ENCODE measurements around the gene FAM151A.
"Not testable (repeated sequence)": the region's sequence is repeated elsewhere in the genome, so short reads cannot be mapped to it uniquely, and the experiment has no call there.

The FAM151A gene

DNA sequence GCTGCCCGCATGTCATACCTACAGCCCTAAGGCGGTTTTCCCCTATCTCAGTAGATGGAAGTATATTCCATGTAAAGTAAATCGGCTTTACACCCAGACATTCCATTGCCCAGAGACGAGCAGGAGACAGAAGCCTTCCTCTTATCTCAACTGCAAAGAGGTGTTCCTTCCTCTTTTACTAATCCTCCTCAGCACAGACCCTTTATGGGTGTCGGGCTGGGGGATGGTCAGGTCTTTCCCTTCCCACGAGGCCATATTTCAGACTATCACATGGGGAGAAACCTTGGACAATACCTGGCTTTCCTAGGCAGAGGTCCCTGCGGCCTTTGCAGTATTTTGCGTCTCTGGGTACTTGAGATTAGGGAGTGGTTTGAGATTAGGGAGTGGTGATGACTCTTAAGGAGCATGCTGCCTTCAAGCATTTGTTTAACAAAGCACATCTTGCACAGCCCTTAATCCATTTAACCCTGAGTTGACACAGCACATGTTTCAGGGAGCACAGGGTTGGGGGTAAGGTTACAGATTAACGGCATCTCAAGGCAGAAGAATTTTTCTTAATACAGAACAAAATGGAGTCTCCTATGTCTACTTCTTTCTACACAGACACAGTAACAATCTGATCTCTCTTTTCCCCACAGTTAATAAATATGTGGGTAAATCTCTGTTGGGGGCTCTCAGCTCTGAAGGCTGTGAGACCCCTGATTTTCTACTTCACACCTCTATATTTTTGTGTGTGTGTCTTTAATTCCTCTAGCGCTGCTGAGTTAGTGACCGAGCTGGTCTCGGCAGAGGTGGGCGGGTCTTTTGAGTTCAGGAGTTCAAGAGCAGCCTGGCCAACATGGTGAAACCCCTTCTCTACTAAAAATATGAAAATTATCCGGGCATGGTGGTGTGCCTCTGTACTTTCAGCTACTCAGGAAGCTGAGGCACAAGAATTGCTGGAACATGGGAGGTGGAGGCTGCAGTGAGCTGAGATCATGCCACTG is 13.4 kb upstream of the FAM151A start:
- not testable (repeated sequence) for DNase-seq (ENCODE audit: low spot score)

DNA sequence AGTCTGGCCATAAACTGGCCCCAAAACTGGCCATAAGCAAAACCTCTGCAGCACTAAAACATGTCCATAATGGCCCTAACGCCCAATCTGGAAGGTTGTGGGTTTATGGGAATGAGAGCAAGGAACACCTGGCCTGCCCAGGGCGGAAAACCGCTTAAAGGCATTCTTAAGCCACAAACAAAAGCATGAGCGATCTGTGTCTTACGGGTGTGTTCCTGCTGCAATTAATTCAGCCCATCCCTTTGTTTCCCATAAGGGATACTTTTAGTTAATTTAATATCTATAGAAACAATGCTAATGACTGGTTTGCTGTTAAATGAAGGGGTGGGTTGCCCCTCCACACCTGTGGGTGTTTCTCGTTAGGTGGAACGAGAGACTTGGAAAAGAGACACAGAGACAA is 12.5 kb upstream of the FAM151A start:
- DNase-seq (ENCODE audit: low spot score): not testable (repeated sequence)

DNA sequence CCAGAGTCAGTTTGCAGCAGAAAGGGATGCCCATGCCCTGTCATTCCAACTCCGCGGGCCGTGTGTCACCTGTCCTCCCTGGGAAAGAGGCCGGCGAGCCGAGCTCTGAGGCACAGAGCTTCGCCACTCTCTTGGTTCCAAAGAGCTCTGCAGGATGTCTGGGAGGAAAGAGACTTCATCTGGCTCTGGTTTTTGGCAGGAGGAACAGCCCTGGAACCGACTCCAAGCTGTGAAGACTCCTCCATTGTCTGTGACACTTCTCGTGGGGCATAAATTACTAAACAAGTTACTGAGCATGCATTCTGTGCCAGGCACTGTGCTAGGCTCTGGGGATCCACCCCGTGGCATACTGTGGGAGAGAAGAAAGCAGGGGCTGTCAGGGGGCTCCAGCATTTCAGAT is 3.9 kb upstream of the FAM151A start:
- DNase-seq (ENCODE audit: low spot score): no peak

DNA sequence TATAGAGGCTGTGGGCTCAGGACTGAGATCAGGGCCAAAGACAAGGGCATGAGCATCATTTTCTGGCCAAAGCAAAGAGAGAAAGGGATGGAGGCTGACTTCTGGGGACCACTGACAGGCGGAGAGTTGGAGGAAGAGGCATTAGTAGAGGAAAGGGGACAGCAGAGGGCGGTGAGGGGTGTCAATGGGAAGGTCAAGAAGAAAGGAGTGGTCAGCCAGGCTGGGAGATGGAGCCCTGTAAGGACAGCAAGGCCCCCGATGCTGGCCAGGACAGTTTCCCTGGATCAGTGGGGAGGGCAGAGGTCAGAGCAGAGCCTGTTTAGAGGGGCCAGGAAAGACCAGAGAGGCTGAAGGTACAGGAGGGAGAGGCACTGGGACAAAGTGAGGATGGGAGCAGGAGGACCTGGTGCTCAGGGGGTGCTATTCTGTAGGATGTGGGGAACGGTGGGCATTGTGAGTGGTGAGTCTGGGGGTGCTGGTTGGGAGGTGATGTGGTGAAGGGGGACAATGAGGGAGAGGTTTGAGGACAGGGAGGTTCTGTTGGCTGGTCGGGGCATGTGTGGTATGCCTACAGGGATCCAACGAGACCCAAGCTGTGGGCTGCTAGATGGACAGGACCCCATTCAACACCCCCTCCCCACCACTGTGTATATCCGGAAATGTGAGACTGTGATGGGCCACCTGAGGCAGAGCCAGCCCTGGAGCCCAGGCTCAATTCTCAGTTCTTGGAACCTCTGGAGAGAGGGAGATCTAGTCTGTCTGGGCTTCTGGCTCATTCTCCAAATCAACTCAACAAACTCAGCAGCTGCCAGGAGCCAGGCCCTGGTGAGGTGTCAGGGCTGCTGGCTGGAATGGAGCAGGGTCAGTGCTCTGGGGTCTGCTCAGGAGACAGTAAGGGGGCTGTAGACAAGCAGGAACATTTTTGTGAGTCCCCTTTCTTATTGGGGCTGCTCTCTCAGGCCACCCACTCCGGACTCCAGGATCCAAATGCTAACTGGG is 1.4 kb upstream of the FAM151A start:
- DNase-seq (ENCODE audit: low spot score): no peak

DNA sequence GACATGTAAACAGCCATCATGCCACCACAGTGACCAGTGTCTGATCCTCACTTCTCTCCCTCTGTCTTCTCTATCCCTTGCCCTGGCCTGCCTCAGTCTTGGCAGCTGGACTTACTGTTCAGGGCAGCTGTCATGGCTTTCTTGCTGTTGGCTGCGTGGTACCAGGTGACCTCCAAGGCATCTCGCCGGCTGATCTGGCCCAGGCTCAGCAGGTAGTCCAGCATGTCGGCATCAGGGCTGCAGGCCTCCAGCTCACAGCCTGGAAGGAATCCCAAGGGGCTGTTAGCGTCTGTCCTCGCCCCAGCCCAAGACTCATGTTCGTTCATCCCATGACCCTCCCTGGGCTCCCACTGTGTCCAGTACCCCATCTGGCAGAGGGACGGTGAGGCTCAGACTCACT is 3.6 kb downstream of the FAM151A start:
- DNase-seq (ENCODE audit: low spot score): no peak

DNA sequence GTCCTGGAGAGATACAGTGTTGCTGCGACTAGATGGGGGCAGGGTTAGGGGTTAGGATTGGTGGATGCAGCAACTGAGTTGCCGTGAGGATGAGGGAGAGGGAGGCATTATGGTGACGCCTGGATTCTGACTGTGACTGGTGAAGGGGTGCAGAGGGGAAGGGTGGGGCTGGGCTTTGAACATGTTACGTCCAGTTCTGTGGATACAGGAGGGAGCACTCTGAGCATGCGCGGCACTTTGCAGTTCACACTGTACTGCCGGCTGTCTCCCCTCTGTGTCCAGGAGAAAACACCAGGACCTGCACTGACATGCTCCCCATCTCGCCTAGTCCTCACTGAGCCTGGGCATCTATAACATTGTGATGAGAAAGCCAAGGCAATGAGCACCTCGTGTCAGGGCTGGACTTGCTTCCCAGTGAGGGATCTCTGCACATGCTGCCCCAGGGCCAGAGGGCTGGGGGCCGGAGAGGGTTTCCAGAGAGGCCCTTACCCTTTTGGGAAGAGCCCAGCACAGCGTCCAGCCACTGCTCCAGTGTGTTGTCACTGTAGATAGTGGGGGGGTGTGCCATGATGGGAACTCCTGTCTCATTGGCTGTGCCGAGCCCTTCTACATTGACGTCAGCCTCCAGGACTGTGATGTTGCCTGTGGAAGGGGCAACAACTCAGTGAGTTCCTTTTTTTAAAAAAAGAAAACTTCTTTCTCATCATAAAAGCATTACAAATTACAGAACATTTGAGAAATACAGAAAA is 7.6 kb downstream of the FAM151A start:
- no peak for DNase-seq (ENCODE audit: low spot score)

DNA sequence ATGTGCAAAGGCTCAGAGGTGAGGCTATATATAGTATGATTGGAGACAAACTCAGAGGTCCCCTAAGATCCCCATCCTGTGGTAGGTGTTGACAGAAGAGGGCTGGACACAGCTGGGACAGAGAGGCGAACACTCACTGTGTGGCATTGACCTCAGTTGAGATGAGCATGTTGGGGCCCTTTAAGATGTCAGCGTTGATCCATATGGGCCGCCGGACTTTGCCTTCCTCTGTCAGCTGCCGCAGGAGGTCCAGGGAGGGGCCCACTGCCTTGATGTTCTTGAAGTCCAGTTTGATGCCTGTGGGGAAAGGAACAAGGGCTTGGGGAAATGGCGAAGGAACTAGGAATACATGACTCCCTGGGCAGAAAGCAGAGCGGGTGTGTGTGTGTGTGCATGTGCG is 8.8 kb downstream of the FAM151A start:
- no peak for DNase-seq (ENCODE audit: low spot score)

DNA sequence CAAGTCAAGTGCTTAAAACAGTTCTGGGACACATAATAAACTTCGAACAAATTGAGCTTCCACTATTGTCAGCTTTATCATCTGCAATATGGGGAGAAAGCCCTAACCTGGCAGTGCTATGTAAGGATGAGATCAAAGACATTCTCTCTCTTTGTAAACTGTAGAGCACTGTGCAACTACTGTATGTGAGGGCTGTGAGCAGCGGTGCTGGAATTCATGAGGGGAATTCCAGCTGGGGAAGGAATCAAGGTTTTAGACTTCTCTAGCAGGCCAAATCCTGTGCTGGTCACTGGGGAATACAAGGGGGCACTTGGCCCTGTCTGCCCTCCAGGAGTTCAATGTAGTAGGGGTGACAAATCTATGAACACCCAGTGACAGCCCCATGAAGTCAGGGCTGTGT is 9.3 kb downstream of the FAM151A start:
- no peak for DNase-seq (ENCODE audit: low spot score)

DNA sequence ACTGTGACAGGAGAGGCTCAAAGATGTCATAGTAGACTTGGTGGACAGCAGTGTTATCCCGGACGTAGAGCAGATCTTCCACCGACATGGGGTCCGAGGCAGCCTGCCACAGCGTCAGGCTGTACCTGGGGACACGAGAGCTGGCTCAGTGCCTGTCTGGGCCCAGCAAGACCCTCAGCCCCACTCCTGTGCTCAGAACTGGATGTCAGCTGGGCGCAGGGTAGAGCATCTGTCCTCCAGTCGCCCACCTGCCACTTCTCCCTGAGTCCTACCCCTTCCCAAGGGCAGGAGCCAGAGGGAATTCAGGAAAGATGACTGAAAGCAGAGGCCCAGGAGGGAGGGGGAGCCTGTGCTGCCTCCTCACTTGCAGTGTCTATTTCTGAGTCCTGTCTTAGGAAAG is 11.7 kb downstream of the FAM151A start:
- no peak for DNase-seq (ENCODE audit: low spot score)

DNA sequence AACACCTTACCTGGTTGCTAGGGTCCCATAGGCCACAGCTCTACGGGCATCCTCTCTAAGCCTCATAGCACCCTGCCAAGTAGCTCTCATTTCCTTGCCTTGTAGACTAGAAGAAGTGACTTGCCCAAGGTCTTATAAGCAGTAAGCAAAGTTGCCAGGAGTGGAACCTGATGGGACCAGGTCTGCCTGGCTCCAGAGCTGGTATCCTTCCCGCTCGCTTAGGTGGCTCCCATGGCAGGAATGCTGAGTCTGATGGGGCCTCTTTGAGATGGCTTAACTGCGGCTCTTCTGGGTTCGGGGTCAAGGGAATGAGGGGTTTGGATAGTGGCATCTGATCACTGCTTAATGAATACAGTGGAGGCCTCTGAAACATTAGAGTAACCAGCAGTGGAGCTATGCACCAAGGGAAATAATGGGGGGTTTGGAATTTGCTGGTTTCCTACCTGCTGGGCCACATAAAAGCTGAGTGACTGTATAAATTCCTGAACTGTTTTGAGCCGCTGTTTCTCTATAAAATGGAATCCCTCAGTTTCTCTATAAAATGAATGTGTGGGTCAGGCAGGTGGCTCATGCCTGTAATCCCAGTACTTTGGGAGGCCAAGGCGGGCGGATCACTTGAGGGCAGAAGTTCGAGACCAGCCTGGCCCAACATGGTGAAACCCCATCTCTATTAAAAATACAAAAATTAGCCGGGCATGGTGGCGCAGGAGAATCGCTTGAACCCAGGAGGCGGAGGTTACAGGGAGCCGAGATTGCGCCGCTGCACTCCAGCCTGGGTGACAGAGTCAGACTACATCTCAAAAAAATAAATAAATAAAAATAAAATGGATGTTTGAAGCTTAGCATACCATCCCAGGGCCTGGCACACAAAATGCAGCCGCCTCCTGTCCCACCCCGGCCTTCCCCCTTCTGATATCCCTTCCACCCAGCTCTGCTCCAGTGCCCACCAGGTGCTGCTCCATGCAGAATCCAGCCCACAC is 12.4 kb downstream of the FAM151A start:
- no peak for DNase-seq (ENCODE audit: low spot score)

DNA sequence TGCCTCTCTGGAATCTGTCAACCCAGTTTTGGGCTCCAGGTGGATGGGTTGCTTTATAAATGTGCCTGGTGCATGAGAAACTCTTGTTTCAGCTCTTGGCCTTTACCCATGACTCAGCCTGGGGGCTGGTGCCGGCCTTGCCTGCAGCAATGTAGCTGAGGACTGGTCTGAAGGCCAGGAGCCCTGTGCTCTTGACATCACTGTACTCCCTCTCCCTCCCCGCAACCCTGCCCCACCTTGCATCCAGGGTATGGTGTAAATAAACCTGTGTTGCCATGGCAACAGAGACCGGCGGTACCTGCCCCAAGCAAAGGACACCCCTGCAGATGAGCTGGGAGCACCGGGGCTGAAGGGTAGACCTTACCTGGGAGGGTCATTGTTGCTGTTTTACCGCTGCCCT is 13.3 kb downstream of the FAM151A start:
- DNase-seq (ENCODE audit: low spot score): no peak

DNA sequence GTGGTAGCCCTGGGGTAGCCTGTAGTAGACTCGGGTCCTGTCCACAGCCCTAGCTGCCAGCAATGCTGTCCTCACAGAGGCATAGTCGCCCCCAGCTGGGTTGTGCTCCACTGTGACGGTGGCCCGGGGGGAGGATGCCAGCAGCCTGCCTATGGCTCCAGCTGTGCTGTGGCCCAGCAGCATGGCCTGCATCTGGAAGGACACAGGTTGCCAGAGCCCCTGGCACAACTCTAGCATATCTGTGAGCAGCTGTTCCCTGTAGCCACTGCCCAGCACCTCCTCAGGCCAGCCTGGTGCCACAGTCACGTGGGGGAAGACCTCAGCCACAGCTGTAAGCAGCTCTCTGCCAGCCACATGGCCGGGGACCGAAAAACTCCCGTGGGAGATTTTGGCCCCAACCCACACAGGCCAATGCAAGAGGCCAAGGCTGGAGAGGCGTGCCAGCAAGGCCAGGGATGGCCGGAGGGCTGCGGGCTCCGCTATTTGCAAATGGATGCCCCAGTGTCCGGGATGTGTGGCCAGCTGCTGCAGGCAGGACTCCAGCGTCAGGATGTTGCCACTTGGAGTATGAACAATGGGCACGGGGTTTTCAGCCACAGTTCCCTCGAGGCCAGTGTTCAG is 13.9 kb downstream of the FAM151A start:
- no peak for DNase-seq (ENCODE audit: low spot score)

DNA sequence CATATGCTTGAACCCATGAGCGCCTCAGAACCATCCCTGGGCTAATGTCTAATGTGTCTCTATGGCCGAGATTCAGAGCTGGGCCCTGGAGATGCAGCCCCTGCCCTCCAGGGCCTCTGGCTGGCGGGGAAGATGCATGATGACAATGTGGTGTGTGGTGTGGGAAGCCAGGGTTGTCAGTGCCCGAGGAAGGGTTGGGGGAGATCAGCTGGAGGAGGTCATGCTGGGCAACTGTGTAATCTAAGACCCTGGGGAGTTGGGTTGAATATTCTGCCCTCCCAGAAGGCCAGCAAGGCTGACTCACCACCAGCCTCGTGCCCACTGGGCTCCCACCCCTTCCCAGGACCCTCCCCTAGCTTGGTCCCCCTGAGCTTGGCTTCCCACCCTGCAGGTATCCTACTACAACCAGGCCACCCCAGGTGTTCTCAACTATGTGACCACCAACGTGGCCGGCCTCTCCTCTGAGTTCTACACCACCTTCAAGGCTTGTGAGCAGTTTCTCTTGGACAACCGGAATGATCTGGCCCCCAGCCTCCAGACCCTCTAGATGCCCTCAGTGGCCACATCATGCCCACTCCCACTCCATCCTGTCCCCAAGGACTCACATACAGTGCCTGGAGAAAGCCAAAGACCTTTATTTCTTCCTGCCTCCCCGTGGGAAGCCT is 14.6 kb downstream of the FAM151A start:
- no peak for DNase-seq (ENCODE audit: low spot score)

DNA sequence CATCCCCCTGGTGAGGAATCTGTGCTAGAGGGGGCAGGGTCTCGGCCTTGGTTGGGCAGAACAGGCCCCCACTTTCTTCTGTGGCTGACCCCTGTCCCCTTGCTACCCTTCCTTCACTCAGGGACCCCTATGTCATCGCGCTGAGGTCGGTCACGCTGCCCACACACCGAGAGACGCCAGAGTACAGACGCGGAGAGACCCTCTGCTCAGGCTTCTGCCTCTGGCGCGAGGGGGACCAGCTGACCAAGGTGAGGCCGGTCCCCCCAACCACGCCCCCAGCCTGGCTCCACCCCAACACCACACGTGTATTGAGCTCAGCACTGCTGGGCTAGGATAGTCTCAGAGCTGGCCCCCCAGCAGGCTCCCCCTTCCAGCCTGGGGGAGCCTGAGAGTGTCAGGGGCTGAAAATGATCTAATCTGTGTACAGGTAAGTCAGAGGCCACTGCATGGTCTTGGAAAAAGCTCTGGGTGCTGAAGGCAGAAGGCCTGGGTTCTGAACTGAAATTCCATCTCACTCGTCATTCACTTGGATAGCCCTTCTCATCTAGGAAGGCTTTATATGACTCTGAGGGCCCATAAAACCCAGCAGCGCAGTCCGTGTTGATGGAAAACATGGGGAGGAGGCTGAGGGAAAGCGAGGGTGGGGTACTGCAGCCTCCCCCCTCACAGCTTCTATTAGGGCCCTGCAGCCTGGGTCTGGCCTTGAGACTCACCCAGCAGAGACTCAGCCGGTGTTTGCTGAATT is 15.3 kb downstream of the FAM151A start:
- no peak for DNase-seq (ENCODE audit: low spot score)

DNA sequence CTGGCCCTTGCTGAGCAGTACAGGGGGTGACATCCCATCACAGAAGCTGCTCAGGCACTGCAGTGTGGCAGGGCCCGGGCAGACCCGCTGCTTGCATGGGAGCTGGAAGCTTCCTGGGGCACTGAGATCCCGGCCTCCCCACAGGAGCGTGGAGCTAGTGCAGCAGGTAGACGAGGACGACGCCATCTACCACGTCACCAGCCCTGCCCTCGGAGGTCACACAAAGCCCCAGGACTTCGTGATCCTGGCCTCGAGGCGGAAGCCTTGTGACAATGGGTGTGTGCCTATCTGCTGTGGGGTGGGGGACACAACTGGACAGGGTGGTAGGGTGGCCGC is 16.4 kb downstream of the FAM151A start:
- DNase-seq (ENCODE audit: low spot score): no peak

DNA sequence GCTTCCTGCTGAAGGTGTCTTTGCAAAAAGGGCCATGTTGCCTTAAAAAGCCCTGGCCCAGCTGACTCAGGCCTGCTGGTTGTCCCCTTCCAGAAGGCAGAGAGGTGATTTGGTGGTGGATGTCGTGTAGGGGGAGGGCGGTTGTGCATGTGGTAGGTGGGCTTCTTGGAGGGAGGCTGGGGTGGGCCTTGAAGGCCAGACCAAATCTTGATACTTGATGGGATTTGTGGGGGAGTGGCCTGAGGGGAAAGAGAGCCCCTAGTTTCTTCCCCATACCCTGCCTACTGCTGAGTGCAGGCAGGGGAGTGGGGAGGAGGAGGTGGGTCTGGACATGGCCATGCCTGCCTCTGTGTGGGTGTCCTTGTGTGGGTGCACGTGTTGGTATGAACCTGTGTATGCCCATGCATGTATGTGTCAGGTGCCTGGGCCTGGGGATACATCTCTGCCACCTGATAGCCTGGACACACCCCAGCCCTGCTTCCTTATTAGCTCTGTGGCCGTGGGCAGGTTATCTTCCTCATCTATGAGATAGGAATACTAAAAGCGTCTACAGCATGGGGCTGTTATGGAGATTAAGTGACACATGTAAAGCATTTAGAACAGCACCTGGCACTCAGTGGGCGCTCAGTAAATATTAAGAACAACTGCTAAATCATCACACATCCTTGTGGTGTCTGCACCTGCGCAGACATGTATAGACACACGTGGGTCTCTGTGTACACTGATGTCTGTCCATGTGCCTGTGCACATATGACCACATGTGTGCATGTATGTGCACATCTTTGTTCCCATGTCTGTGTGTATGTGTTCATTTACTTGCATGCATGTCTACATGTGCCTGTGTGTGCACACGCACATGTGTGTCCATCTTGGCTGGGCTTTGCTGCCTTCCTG is 17.0 kb downstream of the FAM151A start:
- no peak for DNase-seq (ENCODE audit: low spot score)

DNA sequence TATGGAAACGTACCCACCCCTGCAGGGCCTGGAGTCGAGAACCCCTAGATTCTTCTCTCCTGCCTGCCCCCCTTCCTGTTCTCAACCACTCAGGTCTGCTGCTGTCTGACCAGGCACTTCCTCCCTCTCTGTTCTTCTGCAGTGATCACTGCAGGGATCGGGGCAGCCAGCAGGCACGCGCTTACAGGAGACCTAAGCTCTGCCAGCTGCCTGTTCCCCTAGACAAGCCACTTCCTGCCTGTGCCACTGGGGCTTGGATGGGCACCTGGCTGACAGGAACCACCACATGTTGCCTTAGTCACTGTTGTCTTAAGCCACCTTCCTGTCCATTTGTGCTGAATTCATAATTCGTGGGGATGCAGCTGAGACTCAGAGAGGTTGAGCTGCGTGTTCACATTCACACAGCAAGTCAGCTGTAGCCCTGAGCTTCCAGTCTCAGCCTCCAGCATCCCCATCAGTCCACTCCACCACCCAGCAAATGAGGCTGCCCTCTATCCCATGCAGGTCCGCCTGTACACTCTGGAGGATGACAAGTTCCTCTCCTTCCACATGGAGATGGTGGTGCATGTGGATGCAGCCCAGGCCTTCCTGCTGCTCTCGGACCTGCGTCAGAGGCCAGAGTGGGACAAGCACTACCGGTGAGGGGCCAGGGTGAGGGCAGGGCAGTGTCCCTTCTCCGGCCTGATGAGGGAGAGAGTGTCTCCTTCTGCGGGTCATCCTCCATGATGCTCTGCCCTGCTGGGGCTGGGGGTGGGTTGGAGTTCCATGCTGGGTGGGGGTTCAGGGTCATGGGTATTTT is 18.6 kb downstream of the FAM151A start:
- no peak for DNase-seq (ENCODE audit: low spot score)

All from HuH-7.5 (cell line).